Measurements from ENCODE around the gene ATXN2L.

GRCh38 chr16:28873543-28874201 lies 50.9 kb downstream of the ATXN2L start:
- TF ChIP-seq, protein P1, sequence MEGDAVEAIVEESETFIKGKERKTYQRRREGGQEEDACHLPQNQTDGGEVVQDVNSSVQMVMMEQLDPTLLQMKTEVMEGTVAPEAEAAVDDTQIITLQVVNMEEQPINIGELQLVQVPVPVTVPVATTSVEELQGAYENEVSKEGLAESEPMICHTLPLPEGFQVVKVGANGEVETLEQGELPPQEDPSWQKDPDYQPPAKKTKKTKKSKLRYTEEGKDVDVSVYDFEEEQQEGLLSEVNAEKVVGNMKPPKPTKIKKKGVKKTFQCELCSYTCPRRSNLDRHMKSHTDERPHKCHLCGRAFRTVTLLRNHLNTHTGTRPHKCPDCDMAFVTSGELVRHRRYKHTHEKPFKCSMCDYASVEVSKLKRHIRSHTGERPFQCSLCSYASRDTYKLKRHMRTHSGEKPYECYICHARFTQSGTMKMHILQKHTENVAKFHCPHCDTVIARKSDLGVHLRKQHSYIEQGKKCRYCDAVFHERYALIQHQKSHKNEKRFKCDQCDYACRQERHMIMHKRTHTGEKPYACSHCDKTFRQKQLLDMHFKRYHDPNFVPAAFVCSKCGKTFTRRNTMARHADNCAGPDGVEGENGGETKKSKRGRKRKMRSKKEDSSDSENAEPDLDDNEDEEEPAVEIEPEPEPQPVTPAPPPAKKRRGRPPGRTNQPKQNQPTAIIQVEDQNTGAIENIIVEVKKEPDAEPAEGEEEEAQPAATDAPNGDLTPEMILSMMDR (conservative IDR thresholded peaks at IDR 0.05; ENCODE audit: low read length) = peak; percentile 79
- TF ChIP-seq EZH2phosphoT487 (IDR thresholded peaks at IDR 0.05; ENCODE audit: borderline replicate concordance, low read depth, low read length) = no peak
